GM23338 (cell line): ENCODE data around the gene CRYBG3. TPM values are rescaled to one million over a fixed set of nuclear protein-coding genes. Genes with fewer than 3 reads are reported as not detected.

ENCODE experiments used
- EZH2 ChIP-seq: fragments of 200-600 bp; sonication (generic); IDR thresholded peaks from one replicate; pipeline ENCODE4 v1.8.0; 2017; ENCODE audit warnings: antibody characterized with exemption, mild to moderate bottlenecking, low read depth; ENCODE audit not compliant: unreplicated experiment
- POLR2AphosphoS5 ChIP-seq: IDR thresholded peaks from 2 replicates; pipeline ENCODE4 v1.6.1; 2016; ENCODE audit warnings: antibody characterized with exemption, low read depth
- REST ChIP-seq: IDR thresholded peaks from one replicate; pipeline ENCODE4 v1.6.1; 2018; ENCODE audit warnings: antibody characterized with exemption; ENCODE audit not compliant: unreplicated experiment
- ZNF331 ChIP-seq: fragments of 250-450 bp; sonication (Bioruptor Pico); IDR thresholded peaks from 2 replicates; pipeline ENCODE4 v1.5.0; 2020; ENCODE audit warnings: low read depth, mild to moderate bottlenecking, moderate library complexity
- ZNF462 ChIP-seq: fragments of 250-450 bp; sonication (Bioruptor Pico); IDR thresholded peaks from 2 replicates; pipeline ENCODE4 v1.5.0; 2020; ENCODE audit warnings: mild to moderate bottlenecking, moderate library complexity
- polyA plus RNA-seq: library from polyadenylated mRNA; unstranded; fragments of >200 nt; fragmentation: Nextera tagmentation; extraction: Ambion mirVana; gene quantifications from 2 replicates; pipeline ENCODE4 v1.2.1, GENCODE V29; 2016
- total RNA-seq: library from RNA; depleted of rRNA; stranded (reverse); fragments of >200 nt; shearing (Covaris generic); gene quantifications from 2 replicates; pipeline ENCODE4 v1.2.3, GENCODE V29; 2014

Gene CRYBG3
- total and polyA plus RNA-seq, 2 experiments from 2014 or later: 2.3 to 8.9 TPM

- TF ChIP-seq ZNF462 (CRISPR knock-in tag) (no peak), POLR2AphosphoS5 (no peak), ZNF331 (no peak), REST (no peak), EZH2 (no peak)
These were observed 50.2 kb downstream of the CRYBG3 start (continued) for GRCh38 chr3:97871801-97872524.
